Measurements from ENCODE around the gene BCL2. TPM values are rescaled to one million over a fixed set of nuclear protein-coding genes. Genes with fewer than 3 reads are reported as not detected.
A peak's percentile ranks its signal among the peaks of the same experiment; 100 is the strongest.

Gene BCL2
- total RNA-seq, 1 experiment from 2014 or later, result 2.5 TPM

- no peaks in the 10 kb centered on the region for H3K9me2 ChIP-seq (ENCODE audit: insufficient read depth)
- peaks cover 10% of the 10 kb centered on the region; the same call in 1 of the 2 replicates for H4K20me1 ChIP-seq (ENCODE audit: insufficient read depth)
- H2AFZ ChIP-seq (ENCODE audit: low read depth, low read length, poor library complexity, severe bottlenecking), result peak within 1 kb of the TSS; percentile 87
- peaks cover 6 to 8% of the 10 kb centered on the region in 2 experiments; a peak in 1 of 4 replicates for H3K9me3 ChIP-seq (ENCODE audit: control insufficient read depth in 1 of 2, insufficient read depth in 1 of 2, low read depth in 1 of 2, low read length in 2 of 2)
- H3K4me2 ChIP-seq (ENCODE audit: low read length), result peak within 1 kb of the TSS; percentile 94
- H3K27ac ChIP-seq (ENCODE audit: low read depth, low read length), result peak within 1 kb of the TSS; percentile 87
- H3K9ac ChIP-seq (ENCODE audit: low read length), result peak within 1 kb of the TSS; percentile 95
- no TSS peak for BruUV-seq (replicated peaks)
- ChIA-PET RAD21 (ENCODE audit: low non-redundant PET in 1 of 2, low total read pairs in 2 of 2, uncharacterized antibody in 2 of 2, unreplicated experiment in 2 of 2) (no interaction called here), POLR2A (interaction anchor here (1.2 kb wide), 1 partner anchor 14 kb away, joined by 3 read pairs; no protein-coding TSS in a partner anchor), CTCF (interaction anchor here (0.8 to 1.2 kb wide), 2 partner anchors 26 to 72 kb away, joined by 3 to 4 read pairs; no protein-coding TSS in a partner anchor)
- peaks cover 0 to 2% of the 10 kb centered on the region in 2 experiments; a peak in 1 of 4 replicates for H3K36me3 ChIP-seq (ENCODE audit: control insufficient read depth in 1 of 2, insufficient read depth in 2 of 2, low read length in 2 of 2)
- peak; percentile 88 for ATAC-seq
- no peaks in the 10 kb centered on the region for H3K27me3 ChIP-seq (ENCODE audit: insufficient read depth, low read length)
- H3K4me1 ChIP-seq (ENCODE audit: control insufficient read depth in 1 of 2, insufficient read depth in 2 of 2, low read length in 2 of 2), result peaks cover 7 to 14% of the 10 kb centered on the region in 2 experiments; a peak in 3 of 4 replicates
- peaks cover 40% of the 10 kb centered on the region for H3K79me2 ChIP-seq (ENCODE audit: insufficient read depth, low read length)
- DNase-seq (ENCODE audit: low read depth, low spot score), result peak; percentile 94
- H3K4me3 ChIP-seq (replicated peaks in 1 of 2; ENCODE audit: low read depth in 1 of 2, low read length in 2 of 2), result peak within 1 kb of the TSS; percentile 84 to 85
- intact Hi-C loops (cut with micrococcal nuclease), result loop anchor here (1.0 to 10.0 kb wide), 2 partner anchors 55 to 1183 kb away; partner anchors contain the start of genes PIGN, RELCH and VPS4B
- TF ChIP-seq CEBPB (IDR thresholded peaks at IDR 0.05; ENCODE audit: low read depth) (no peak), ZFX (IDR thresholded peaks at IDR 0.05) (peak; percentile 88), EZH2phosphoT487 (IDR thresholded peaks at IDR 0.05; ENCODE audit: borderline replicate concordance) (no peak), POLR2AphosphoS5 (IDR thresholded peaks at IDR 0.05; ENCODE audit: low read depth, low read length) (peak; percentile 96), SP1 (IDR thresholded peaks at IDR 0.05; ENCODE audit: low read depth) (peak; percentile 99), SIN3A (IDR thresholded peaks at IDR 0.05; ENCODE audit: low read depth) (peak; percentile 57; the same call in 1 of the 2 replicates), EZH2 (IDR thresholded peaks at IDR 0.05) (no peak), JUND (IDR thresholded peaks at IDR 0.05) (peak; percentile 94), POLR2A (IDR thresholded peaks at IDR 0.05; ENCODE audit: borderline replicate concordance, extremely low read depth, insufficient read depth, insufficient read length) (peak; percentile 89), SRF (IDR thresholded peaks at IDR 0.05; ENCODE audit: low read depth) (peak; percentile 99), EGR1 (IDR thresholded peaks at IDR 0.05; ENCODE audit: low read depth) (peak; percentile 80), YY1 (IDR thresholded peaks at IDR 0.05; ENCODE audit: extremely low read depth, insufficient replicate concordance, low read depth, low read length) (peak; percentile 83), MAX (IDR thresholded peaks at IDR 0.05) (peak; percentile 75; the same call in 1 of the 2 replicates), CBX3 (IDR thresholded peaks at IDR 0.05; ENCODE audit: low read depth) (0 out of 2 replicates have a peak, but pooled peaks have one; percentile 34), FOSL1 (IDR thresholded peaks at IDR 0.05; ENCODE audit: low read depth) (peak; percentile 58; the same call in 1 of the 2 replicates), TCF7L2 (IDR thresholded peaks at IDR 0.05; ENCODE audit: borderline replicate concordance, extremely low read depth, insufficient read depth, insufficient read length) (peak; percentile 36), RAD21 (IDR thresholded peaks at IDR 0.05; ENCODE audit: low read depth) (no peak)
- TF ChIP-seq, protein P1, sequence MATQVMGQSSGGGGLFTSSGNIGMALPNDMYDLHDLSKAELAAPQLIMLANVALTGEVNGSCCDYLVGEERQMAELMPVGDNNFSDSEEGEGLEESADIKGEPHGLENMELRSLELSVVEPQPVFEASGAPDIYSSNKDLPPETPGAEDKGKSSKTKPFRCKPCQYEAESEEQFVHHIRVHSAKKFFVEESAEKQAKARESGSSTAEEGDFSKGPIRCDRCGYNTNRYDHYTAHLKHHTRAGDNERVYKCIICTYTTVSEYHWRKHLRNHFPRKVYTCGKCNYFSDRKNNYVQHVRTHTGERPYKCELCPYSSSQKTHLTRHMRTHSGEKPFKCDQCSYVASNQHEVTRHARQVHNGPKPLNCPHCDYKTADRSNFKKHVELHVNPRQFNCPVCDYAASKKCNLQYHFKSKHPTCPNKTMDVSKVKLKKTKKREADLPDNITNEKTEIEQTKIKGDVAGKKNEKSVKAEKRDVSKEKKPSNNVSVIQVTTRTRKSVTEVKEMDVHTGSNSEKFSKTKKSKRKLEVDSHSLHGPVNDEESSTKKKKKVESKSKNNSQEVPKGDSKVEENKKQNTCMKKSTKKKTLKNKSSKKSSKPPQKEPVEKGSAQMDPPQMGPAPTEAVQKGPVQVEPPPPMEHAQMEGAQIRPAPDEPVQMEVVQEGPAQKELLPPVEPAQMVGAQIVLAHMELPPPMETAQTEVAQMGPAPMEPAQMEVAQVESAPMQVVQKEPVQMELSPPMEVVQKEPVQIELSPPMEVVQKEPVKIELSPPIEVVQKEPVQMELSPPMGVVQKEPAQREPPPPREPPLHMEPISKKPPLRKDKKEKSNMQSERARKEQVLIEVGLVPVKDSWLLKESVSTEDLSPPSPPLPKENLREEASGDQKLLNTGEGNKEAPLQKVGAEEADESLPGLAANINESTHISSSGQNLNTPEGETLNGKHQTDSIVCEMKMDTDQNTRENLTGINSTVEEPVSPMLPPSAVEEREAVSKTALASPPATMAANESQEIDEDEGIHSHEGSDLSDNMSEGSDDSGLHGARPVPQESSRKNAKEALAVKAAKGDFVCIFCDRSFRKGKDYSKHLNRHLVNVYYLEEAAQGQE (IDR thresholded peaks at IDR 0.05; ENCODE audit: low read depth), result no peak
- TF ChIP-seq, protein P2, sequence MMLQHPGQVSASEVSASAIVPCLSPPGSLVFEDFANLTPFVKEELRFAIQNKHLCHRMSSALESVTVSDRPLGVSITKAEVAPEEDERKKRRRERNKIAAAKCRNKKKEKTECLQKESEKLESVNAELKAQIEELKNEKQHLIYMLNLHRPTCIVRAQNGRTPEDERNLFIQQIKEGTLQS (IDR thresholded peaks at IDR 0.05), result no peak
- TF ChIP-seq, protein P3, sequence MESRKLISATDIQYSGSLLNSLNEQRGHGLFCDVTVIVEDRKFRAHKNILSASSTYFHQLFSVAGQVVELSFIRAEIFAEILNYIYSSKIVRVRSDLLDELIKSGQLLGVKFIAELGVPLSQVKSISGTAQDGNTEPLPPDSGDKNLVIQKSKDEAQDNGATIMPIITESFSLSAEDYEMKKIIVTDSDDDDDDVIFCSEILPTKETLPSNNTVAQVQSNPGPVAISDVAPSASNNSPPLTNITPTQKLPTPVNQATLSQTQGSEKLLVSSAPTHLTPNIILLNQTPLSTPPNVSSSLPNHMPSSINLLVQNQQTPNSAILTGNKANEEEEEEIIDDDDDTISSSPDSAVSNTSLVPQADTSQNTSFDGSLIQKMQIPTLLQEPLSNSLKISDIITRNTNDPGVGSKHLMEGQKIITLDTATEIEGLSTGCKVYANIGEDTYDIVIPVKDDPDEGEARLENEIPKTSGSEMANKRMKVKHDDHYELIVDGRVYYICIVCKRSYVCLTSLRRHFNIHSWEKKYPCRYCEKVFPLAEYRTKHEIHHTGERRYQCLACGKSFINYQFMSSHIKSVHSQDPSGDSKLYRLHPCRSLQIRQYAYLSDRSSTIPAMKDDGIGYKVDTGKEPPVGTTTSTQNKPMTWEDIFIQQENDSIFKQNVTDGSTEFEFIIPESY (IDR thresholded peaks at IDR 0.05; ENCODE audit: extremely low read depth, insufficient replicate concordance, low read length), result peak; percentile 9
These were observed 47.7 kb upstream of the BCL2 start, which contains the start of gene KDSR for GRCh38 chr18:63367053-63367953. KDSR (minus strand) TSS chr18:63367206; CDS start chr18:63367118, 88 bp downstream.
